Activated CD4-positive, alpha-beta T cell treated with anti-CD3 and anti-CD28 coated beads, Interleukin-2, amount 10 ng/mL, durations not matched to agents 24 days and 14 days (primary cell): Measurements from ENCODE around the gene HOXC10. TPM values are rescaled to one million over a fixed set of nuclear protein-coding genes. Genes with fewer than 3 reads are reported as not detected.

Experiments
- DNase-seq: peaks from one replicate; pipeline ENCODE4 v3.0.0; 2022
- H3K27ac Mint-ChIP-seq: one replicate; pipeline ENCODE4 v1.8.0; 2022; ENCODE audit warnings: mild to moderate bottlenecking, mixed read lengths
- H3K27me3 Mint-ChIP-seq: one replicate; pipeline ENCODE4 v1.8.0; 2022; ENCODE audit warnings: mixed read lengths
- H3K36me3 Mint-ChIP-seq: one replicate; pipeline ENCODE4 v1.8.0; 2022; ENCODE audit warnings: low read depth, mild to moderate bottlenecking, mixed read lengths
- H3K4me1 Mint-ChIP-seq: one replicate; pipeline ENCODE4 v1.8.0; 2021; ENCODE audit warnings: mixed read lengths
- H3K4me3 Mint-ChIP-seq: one replicate; pipeline ENCODE4 v1.8.0; 2022; ENCODE audit warnings: mild to moderate bottlenecking, moderate library complexity, mixed read lengths
- H3K9me3 Mint-ChIP-seq: one replicate; pipeline ENCODE4 v1.8.0; 2021; ENCODE audit warnings: mixed read lengths
- intact Hi-C: fragments of 100-400 bp; cut with micrococcal nuclease; formaldehyde crosslinking; loops from one replicate; pipeline ENCODE4 v1.15.1; 2023
- total RNA-seq: library from RNA; stranded (reverse); gene quantifications from 2 replicates; pipeline ENCODE4 v1.2.3, GENCODE V29; 2022

The HOXC10 gene
- total RNA-seq, 1 donor from 2014 or later, result not detected

- peaks cover 5% of the 10 kb centered on the region for H3K4me1 Mint-ChIP-seq
- no peak for DNase-seq
- peak within 1 kb of the TSS; percentile 62 for H3K27ac Mint-ChIP-seq
- peaks cover 6% of the 10 kb centered on the region for H3K9me3 Mint-ChIP-seq
- no peak within 1 kb of the TSS for H3K4me3 Mint-ChIP-seq
- peaks cover 1% of the 10 kb centered on the region for H3K36me3 Mint-ChIP-seq
- intact Hi-C loops, result loop anchor here (2.0 to 5.0 kb wide), 3 partner anchors 40 to 98 kb away; partner anchors contain the start of genes HOXC4 and HOXC5
- peaks cover 82% of the 10 kb centered on the region for H3K27me3 Mint-ChIP-seq
These were observed 30.3 kb upstream of the HOXC10 start, which contains the start of gene HOXC12 for GRCh38 chr12:53954694-53955035. TSS of gene HOXC12 (plus strand) at chr12:53954903. CDS start at chr12:53954930, 27 bp downstream.

- intact Hi-C loops, result loop anchor here (2.0 to 5.0 kb wide), 2 partner anchors 40 to 77 kb away; partner anchors contain the start of gene HOXC5
- no peak overlapping the region for H3K4me3 Mint-ChIP-seq
- peaks cover 1% of the 10 kb centered on the region for H3K36me3 Mint-ChIP-seq
- peaks cover 5% of the 10 kb centered on the region for H3K4me1 Mint-ChIP-seq
- peaks cover 10% of the 10 kb centered on the region for H3K9me3 Mint-ChIP-seq
- H3K27ac Mint-ChIP-seq, result no peak overlapping the region
- no peak for DNase-seq
- peaks cover 83% of the 10 kb centered on the region for H3K27me3 Mint-ChIP-seq
These were observed 29.7 kb upstream of the HOXC10 start for GRCh38 chr12:53955036-53955775.

GRCh38 chr12:53955776-53956250 is 29.1 kb upstream of the HOXC10 start:
- Mint-ChIP-seq H3K27ac (peak overlapping the region; percentile 50), H3K4me1 (peaks cover 5% of the 10 kb centered on the region), H3K27me3 (peaks cover 85% of the 10 kb centered on the region), H3K36me3 (peaks cover 1% of the 10 kb centered on the region), H3K4me3 (no peak overlapping the region), H3K9me3 (peaks cover 13% of the 10 kb centered on the region)
- DNase-seq, result no peak
- intact Hi-C loops, result loop anchor here (2.0 to 5.0 kb wide), 2 partner anchors 39 to 76 kb away; partner anchors contain the start of gene HOXC5

- peaks cover 5% of the 10 kb centered on the region for H3K4me1 Mint-ChIP-seq
- intact Hi-C loops, result loop anchor here (5.0 kb wide), 1 partner anchor 76 kb away; the partner anchor contains the start of gene HOXC5
- peak overlapping the region; percentile 50 for H3K27ac Mint-ChIP-seq
- no peak overlapping the region for H3K4me3 Mint-ChIP-seq
- H3K36me3 Mint-ChIP-seq, result peaks cover 1% of the 10 kb centered on the region
- no peak for DNase-seq
- peaks cover 81% of the 10 kb centered on the region for H3K27me3 Mint-ChIP-seq
- peaks cover 13% of the 10 kb centered on the region for H3K9me3 Mint-ChIP-seq
These were observed 28.6 kb upstream of the HOXC10 start for GRCh38 chr12:53956251-53956887.

GRCh38 chr12:53956914-53957536 is 27.9 kb upstream of the HOXC10 start:
- H3K4me1 Mint-ChIP-seq, result peaks cover 5% of the 10 kb centered on the region
- peaks cover 13% of the 10 kb centered on the region for H3K9me3 Mint-ChIP-seq
- H3K27me3 Mint-ChIP-seq, result peaks cover 81% of the 10 kb centered on the region
- DNase-seq, result no peak
- no peak overlapping the region for H3K4me3 Mint-ChIP-seq
- no peak overlapping the region for H3K27ac Mint-ChIP-seq
- peaks cover 1% of the 10 kb centered on the region for H3K36me3 Mint-ChIP-seq
- intact Hi-C loops, result loop anchor here (5.0 kb wide), 1 partner anchor 75 kb away; the partner anchor contains the start of gene HOXC5

- peaks cover 1% of the 10 kb centered on the region for H3K36me3 Mint-ChIP-seq
- H3K4me1 Mint-ChIP-seq, result peaks cover 5% of the 10 kb centered on the region
- peaks cover 13% of the 10 kb centered on the region for H3K9me3 Mint-ChIP-seq
- H3K27ac Mint-ChIP-seq, result no peak overlapping the region
- intact Hi-C loops, result loop anchor here (5.0 kb wide), 1 partner anchor 74 kb away; the partner anchor contains the start of gene HOXC5
- no peak overlapping the region for H3K4me3 Mint-ChIP-seq
- peaks cover 80% of the 10 kb centered on the region for H3K27me3 Mint-ChIP-seq
- DNase-seq, result no peak
These were observed 26.8 kb upstream of the HOXC10 start for GRCh38 chr12:53958128-53958527.

DNA sequence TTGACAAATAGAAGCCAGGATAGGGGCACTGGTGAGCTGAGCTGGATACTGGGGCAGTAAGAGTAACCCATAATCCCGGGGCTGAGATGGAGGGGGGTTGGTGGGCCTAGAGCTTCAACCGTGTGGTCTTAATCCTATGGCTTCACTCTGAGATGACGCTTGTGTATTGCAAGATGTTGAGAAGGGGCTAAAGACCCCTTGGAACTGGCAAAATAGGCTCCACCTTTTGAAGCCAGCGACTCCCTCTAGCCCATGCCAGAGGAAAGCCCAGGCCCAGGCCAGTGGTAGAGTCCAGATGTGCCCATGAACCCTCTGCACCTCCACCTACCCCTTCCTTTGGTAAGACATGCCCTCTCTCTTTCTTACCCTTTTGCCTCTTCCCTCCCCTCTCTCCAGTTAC is 25.6 kb upstream of the HOXC10 start:
- DNase-seq, result no peak
- Mint-ChIP-seq H3K27ac (no peak overlapping the region), H3K27me3 (peaks cover 79% of the 10 kb centered on the region), H3K36me3 (no peaks in the 10 kb centered on the region), H3K4me3 (no peak overlapping the region), H3K9me3 (peaks cover 9% of the 10 kb centered on the region), H3K4me1 (peaks cover 7% of the 10 kb centered on the region)
- intact Hi-C loops, result loop anchor here (5.0 kb wide), 1 partner anchor 73 kb away; the partner anchor contains the start of gene HOXC5

GRCh38 chr12:53960187-53961024 is 24.5 kb upstream of the HOXC10 start:
- H3K9me3 Mint-ChIP-seq, result peaks cover 9% of the 10 kb centered on the region
- H3K36me3 Mint-ChIP-seq, result no peaks in the 10 kb centered on the region
- no peak overlapping the region for H3K4me3 Mint-ChIP-seq
- peak overlapping the region; percentile 25 for H3K27ac Mint-ChIP-seq
- intact Hi-C loops, result no loop called here
- no peak for DNase-seq
- peaks cover 85% of the 10 kb centered on the region for H3K27me3 Mint-ChIP-seq
- peaks cover 10% of the 10 kb centered on the region for H3K4me1 Mint-ChIP-seq

DNA sequence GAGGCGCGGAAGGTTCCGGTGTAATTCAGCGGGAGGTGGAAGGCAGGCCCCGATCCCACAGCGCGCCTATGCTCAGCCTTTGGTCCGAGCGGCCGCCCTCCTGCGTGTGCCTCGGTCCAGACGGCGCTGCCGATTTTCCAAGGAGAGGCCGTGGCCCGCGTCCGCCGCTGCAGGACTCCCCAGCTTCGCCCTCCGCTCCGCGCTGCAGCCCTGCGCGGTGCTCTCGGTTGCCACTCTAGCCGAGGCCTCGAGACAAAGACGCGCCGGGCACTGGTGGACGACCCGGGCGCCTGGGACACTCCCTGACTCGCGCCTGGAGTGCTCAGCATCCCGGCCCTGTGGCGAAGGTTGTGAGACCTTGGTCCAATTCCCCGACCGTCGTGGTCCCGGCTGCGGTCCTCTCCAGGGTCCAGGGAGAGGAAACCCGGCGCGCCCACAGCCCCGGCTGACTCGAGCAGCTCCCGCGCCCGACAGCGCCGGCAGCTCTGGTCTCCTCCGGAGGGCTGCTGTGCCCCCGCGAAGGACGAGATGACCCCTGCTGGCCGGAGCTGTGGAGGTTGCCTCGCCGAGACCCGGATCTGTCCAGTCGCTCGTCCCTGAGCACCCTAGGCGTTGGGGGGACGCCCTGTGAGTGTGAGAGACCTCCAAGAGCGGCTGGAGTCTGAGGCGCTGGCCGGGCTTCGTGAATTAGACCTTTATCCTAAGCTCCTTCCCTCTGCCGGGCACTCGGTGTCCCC is 23.8 kb upstream of the HOXC10 start:
- Mint-ChIP-seq H3K4me1 (peaks cover 7% of the 10 kb centered on the region), H3K27me3 (peaks cover 88% of the 10 kb centered on the region), H3K36me3 (no peaks in the 10 kb centered on the region), H3K9me3 (peaks cover 9% of the 10 kb centered on the region), H3K27ac (no peak overlapping the region), H3K4me3 (no peak overlapping the region)
- intact Hi-C loops, result no loop called here
- DNase-seq, result no peak

DNA sequence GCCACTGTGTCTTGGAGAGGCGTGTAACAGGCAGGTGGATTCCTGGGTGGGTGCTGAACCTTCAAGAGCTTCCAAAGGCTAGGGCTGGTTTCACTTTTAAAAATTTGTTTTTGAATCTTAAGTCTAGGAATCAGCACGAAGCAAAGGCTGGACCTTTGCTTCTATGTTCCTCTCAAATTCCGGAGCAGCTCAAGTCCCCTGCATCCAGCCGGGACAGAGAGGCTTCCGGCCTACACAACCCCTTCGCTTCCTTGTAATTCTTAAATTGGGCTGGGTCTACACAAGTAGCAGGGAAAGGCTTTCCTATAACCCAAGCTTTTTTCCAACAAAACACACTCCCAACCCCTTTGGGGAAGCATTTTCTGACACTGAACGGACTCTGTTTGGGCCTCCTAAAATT is 21.9 kb upstream of the HOXC10 start:
- Mint-ChIP-seq H3K9me3 (peaks cover 9% of the 10 kb centered on the region), H3K4me3 (no peak overlapping the region), H3K27me3 (peaks cover 88% of the 10 kb centered on the region), H3K27ac (no peak overlapping the region), H3K36me3 (no peaks in the 10 kb centered on the region), H3K4me1 (peaks cover 13% of the 10 kb centered on the region)
- intact Hi-C loops, result no loop called here
- no peak for DNase-seq

DNA sequence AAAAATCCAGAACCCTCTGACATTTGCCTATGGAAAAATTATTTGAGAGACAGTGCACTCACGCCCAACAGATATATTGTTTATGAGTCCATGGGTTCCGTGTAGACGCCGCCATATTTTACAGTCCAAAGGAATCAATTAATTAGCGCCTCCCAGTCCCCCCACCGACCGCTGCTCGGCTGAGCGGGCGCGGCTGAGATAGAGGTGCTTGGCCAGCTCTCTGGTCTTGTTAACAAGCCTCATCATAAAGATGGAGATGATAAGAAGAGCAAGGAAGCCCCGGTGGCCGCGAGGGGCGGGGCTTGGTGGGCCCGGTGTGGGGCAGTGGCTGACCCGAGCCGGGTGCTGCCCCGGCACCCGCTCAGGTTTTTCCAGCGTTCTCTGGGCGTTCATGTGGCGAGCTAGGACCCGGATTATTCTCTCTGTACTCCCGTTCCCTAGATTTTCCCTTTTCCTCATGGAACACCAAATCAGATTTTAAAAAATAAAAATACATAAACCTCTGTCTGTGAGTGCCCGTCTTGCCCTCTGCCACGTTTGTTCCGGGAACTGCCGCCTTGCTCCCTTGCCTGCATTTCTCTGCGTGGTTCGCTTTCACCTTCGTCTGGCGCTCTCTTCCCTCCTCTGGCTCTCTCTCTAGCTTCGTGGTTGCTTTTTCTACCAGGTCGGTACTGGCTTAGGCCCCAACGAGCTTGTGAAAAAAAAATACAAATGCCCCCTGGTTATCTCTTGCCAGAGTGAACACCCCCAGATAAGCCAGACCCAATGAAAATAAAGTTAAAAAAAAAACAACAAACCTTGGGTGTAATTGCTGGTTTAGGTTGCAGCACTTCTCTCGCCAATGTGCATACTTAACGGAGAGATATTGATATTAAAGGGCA is 21.3 kb upstream of the HOXC10 start:
- peaks cover 9% of the 10 kb centered on the region for H3K9me3 Mint-ChIP-seq
- peaks cover 88% of the 10 kb centered on the region for H3K27me3 Mint-ChIP-seq
- H3K4me1 Mint-ChIP-seq, result peaks cover 13% of the 10 kb centered on the region
- DNase-seq, result no peak
- H3K4me3 Mint-ChIP-seq, result no peak overlapping the region
- intact Hi-C loops, result no loop called here
- H3K27ac Mint-ChIP-seq, result no peak overlapping the region
- no peaks in the 10 kb centered on the region for H3K36me3 Mint-ChIP-seq

- Mint-ChIP-seq H3K9me3 (peaks cover 9% of the 10 kb centered on the region), H3K36me3 (no peaks in the 10 kb centered on the region), H3K4me3 (no peak overlapping the region), H3K27ac (no peak overlapping the region), H3K4me1 (peaks cover 13% of the 10 kb centered on the region), H3K27me3 (peaks cover 90% of the 10 kb centered on the region)
- intact Hi-C loops, result no loop called here
- no peak for DNase-seq
These were observed 20.6 kb upstream of the HOXC10 start for GRCh38 chr12:53964315-53964713.
